Nephron progenitor cell (in vitro differentiated cells): ENCODE results near the gene CABLES1.

Source experiments
- DNase-seq: peaks from one replicate; pipeline ENCODE4 v3.0.0; 2021
- H3K27ac Mint-ChIP-seq: 2 replicates; pipeline ENCODE4 v1.8.0; 2021; ENCODE audit warnings: mild to moderate bottlenecking, moderate library complexity, mixed read lengths
- H3K27me3 Mint-ChIP-seq: 2 replicates; pipeline ENCODE4 v1.8.0; 2021; ENCODE audit warnings: mild to moderate bottlenecking, low read depth, mixed read lengths; ENCODE audit not compliant: poor library complexity
- H3K36me3 Mint-ChIP-seq: 2 replicates; pipeline ENCODE4 v1.8.0; 2021; ENCODE audit warnings: low read depth, mixed read lengths
- H3K4me1 Mint-ChIP-seq: 2 replicates; pipeline ENCODE4 v1.8.0; 2021; ENCODE audit warnings: mixed read lengths
- H3K4me3 Mint-ChIP-seq: 2 replicates; pipeline ENCODE4 v1.8.0; 2021; ENCODE audit warnings: mild to moderate bottlenecking, moderate library complexity, mixed read lengths
- H3K9me3 Mint-ChIP-seq: 2 replicates; pipeline ENCODE4 v1.8.0; 2021; ENCODE audit warnings: mild to moderate bottlenecking, moderate library complexity, mixed read lengths
- CTCF ChIP-seq: fragments of 200-600 bp; sonication (generic); IDR thresholded peaks from 2 replicates; pipeline ENCODE4 v1.5.0; 2021; ENCODE audit warnings: antibody characterized with exemption

CABLES1 gene

GRCh38 chr18:23207994-23208393, 72.7 kb downstream of the CABLES1 start:
- no peaks in the 10 kb centered on the region for H3K27me3 Mint-ChIP-seq
- H3K4me3 Mint-ChIP-seq: no peak overlapping the region
- H3K4me1 Mint-ChIP-seq: peaks cover 18% of the 10 kb centered on the region
- peaks cover 15% of the 10 kb centered on the region for H3K9me3 Mint-ChIP-seq
- no peak for DNase-seq
- peaks cover 74% of the 10 kb centered on the region for H3K36me3 Mint-ChIP-seq
- TF ChIP-seq CTCF: no peak
- H3K27ac Mint-ChIP-seq: no peak overlapping the region

- DNase-seq: no peak
- H3K4me3 Mint-ChIP-seq: no peak overlapping the region
- peaks cover 18% of the 10 kb centered on the region for H3K4me1 Mint-ChIP-seq
- peaks cover 76% of the 10 kb centered on the region for H3K36me3 Mint-ChIP-seq
- no peak overlapping the region for H3K27ac Mint-ChIP-seq
- H3K9me3 Mint-ChIP-seq: peaks cover 15% of the 10 kb centered on the region
- H3K27me3 Mint-ChIP-seq: no peaks in the 10 kb centered on the region
- TF ChIP-seq CTCF: no peak
These were observed 73.3 kb downstream of the CABLES1 start for GRCh38 chr18:23208600-23208999.

- no peak overlapping the region for H3K4me3 Mint-ChIP-seq
- no peak for TF ChIP-seq CTCF
- H3K9me3 Mint-ChIP-seq: peaks cover 15% of the 10 kb centered on the region
- peaks cover 76% of the 10 kb centered on the region for H3K36me3 Mint-ChIP-seq
- no peaks in the 10 kb centered on the region for H3K27me3 Mint-ChIP-seq
- peaks cover 18% of the 10 kb centered on the region for H3K4me1 Mint-ChIP-seq
- no peak for DNase-seq
- no peak overlapping the region for H3K27ac Mint-ChIP-seq
These were observed 73.7 kb downstream of the CABLES1 start for GRCh38 chr18:23209031-23209430.

- H3K36me3 Mint-ChIP-seq: peaks cover 76% of the 10 kb centered on the region
These were observed 74.5 kb downstream of the CABLES1 start for GRCh38 chr18:23209796-23210195.

GRCh38 chr18:23210526-23210925, 75.2 kb downstream of the CABLES1 start:
- no peak for TF ChIP-seq CTCF
- H3K36me3 Mint-ChIP-seq: peaks cover 78% of the 10 kb centered on the region
- peaks cover 15% of the 10 kb centered on the region for H3K9me3 Mint-ChIP-seq
- no peak overlapping the region for H3K4me3 Mint-ChIP-seq
- no peak for DNase-seq
- no peak overlapping the region for H3K27ac Mint-ChIP-seq
- peaks cover 18% of the 10 kb centered on the region for H3K4me1 Mint-ChIP-seq
- no peaks in the 10 kb centered on the region for H3K27me3 Mint-ChIP-seq

More at GRCh38 chr18:23209796-23210195, 74.5 kb downstream of the CABLES1 start:
- Mint-ChIP-seq H3K27me3 (no peaks in the 10 kb centered on the region), H3K4me3 (no peak overlapping the region), H3K9me3 (peaks cover 15% of the 10 kb centered on the region), H3K4me1 (peaks cover 18% of the 10 kb centered on the region), H3K27ac (no peak overlapping the region)
- TF ChIP-seq CTCF: no peak
- DNase-seq: no peak

GRCh38 chr18:23211146-23211545, 75.9 kb downstream of the CABLES1 start:
- Mint-ChIP-seq H3K9me3 (peaks cover 15% of the 10 kb centered on the region), H3K4me3 (no peak overlapping the region), H3K27ac (no peak overlapping the region), H3K27me3 (no peaks in the 10 kb centered on the region), H3K4me1 (peaks cover 18% of the 10 kb centered on the region), H3K36me3 (peaks cover 78% of the 10 kb centered on the region)
- TF ChIP-seq CTCF: no peak
- no peak for DNase-seq
